ENCODE data around the gene HECA. TPM values are rescaled to one million over a fixed set of nuclear protein-coding genes. Genes with fewer than 3 reads are reported as not detected.
"Not testable (repeated sequence)": the region's sequence is repeated elsewhere in the genome, so short reads cannot be mapped to it uniquely, and the experiment has no call there.

Gene HECA
- polyA plus RNA-seq (ENCODE audit: insufficient read length in 4 of 4), result 10 to 100 TPM; 16.1 to 19.1 (median 17.6) TPM

GRCh38 chr6:139134817-139135577 is at the start of gene HECA:
Gene HECA, plus strand, starts transcription at chr6:139135080. Its CDS starts 317 bp downstream, at chr6:139135397.
- peak; percentile 69 to 88 (median 84) for DNase-seq (ENCODE audit: low read depth in 4 of 4, low spot score in 3 of 4)

GRCh38 chr6:139091826-139092225 is 43.1 kb upstream of the HECA start:
- DNase-seq (ENCODE audit: low read depth in 4 of 4, low spot score in 3 of 4), result no peak

- no peak for DNase-seq (ENCODE audit: low read depth in 4 of 4, low spot score in 3 of 4)
Measured at GRCh38 chr6:139099984-139100383, 34.9 kb upstream of the HECA start.

- no peak for DNase-seq (ENCODE audit: low read depth in 4 of 4, low spot score in 3 of 4)
Measured at GRCh38 chr6:139107051-139107450, 27.8 kb upstream of the HECA start.

- DNase-seq (ENCODE audit: low read depth in 4 of 4, low spot score in 3 of 4), result no peak
Measured at GRCh38 chr6:139108378-139108777, 26.5 kb upstream of the HECA start.

- no peak for DNase-seq (ENCODE audit: low read depth in 4 of 4, low spot score in 3 of 4)
Measured at GRCh38 chr6:139109558-139109957, 25.3 kb upstream of the HECA start.

- DNase-seq (ENCODE audit: low read depth in 4 of 4, low spot score in 3 of 4), result no peak
Measured at GRCh38 chr6:139112146-139112545, 22.7 kb upstream of the HECA start.

GRCh38 chr6:139112561-139112960 is 22.3 kb upstream of the HECA start:
- no peak for DNase-seq (ENCODE audit: low read depth in 4 of 4, low spot score in 3 of 4)

- DNase-seq (ENCODE audit: low read depth in 4 of 4, low spot score in 3 of 4), result no peak
Measured at GRCh38 chr6:139114746-139115145, 20.1 kb upstream of the HECA start.

- DNase-seq (ENCODE audit: low read depth in 4 of 4, low spot score in 3 of 4), result no peak
Measured at GRCh38 chr6:139115989-139116758, 18.7 kb upstream of the HECA start.

- no peak for DNase-seq (ENCODE audit: low read depth in 4 of 4, low spot score in 3 of 4)
Measured at GRCh38 chr6:139117734-139118133, 17.1 kb upstream of the HECA start.

GRCh38 chr6:139119552-139119951 is 15.3 kb upstream of the HECA start:
- no peak for DNase-seq (ENCODE audit: low read depth in 4 of 4, low spot score in 3 of 4)

- not testable (repeated sequence) for DNase-seq (ENCODE audit: low read depth in 4 of 4, low spot score in 3 of 4)
Measured at GRCh38 chr6:139122823-139123222, 12.1 kb upstream of the HECA start.

- DNase-seq (ENCODE audit: low read depth in 4 of 4, low spot score in 3 of 4), result no peak
Measured at GRCh38 chr6:139124887-139125672, 9.8 kb upstream of the HECA start.

GRCh38 chr6:139126255-139126654 is 8.6 kb upstream of the HECA start:
- DNase-seq (ENCODE audit: low read depth in 4 of 4, low spot score in 3 of 4), result no peak

- no peak for DNase-seq (ENCODE audit: low read depth in 4 of 4, low spot score in 3 of 4)
Measured at GRCh38 chr6:139126931-139127330, 7.9 kb upstream of the HECA start.

- no peak for DNase-seq (ENCODE audit: low read depth in 4 of 4, low spot score in 3 of 4)
Measured at GRCh38 chr6:139129284-139129683, 5.6 kb upstream of the HECA start.

GRCh38 chr6:139131736-139132280 is 3.1 kb upstream of the HECA start:
- no peak for DNase-seq (ENCODE audit: low read depth in 4 of 4, low spot score in 3 of 4)

GRCh38 chr6:139133262-139134063 is 1.4 kb upstream of the HECA start:
- no peak for DNase-seq (ENCODE audit: low read depth in 4 of 4, low spot score in 3 of 4)

- DNase-seq (ENCODE audit: low read depth in 4 of 4, low spot score in 3 of 4), result no peak
Measured at GRCh38 chr6:139134064-139134395, 850 bp upstream of the HECA start.

All from left renal pelvis (tissue), 4 donors.